Gastrocnemius medialis (tissue), 4 donors: ENCODE data around the gene HNRNPF.

Experiments used
- POLR2A ChIP-seq, 2 donors: fragments of 450-650 bp; IDR thresholded peaks; one replicate each; pipeline ENCODE4 v1.6.1; 2017; ENCODE audit warnings: antibody characterized with exemption in 2 of 2, mild to moderate bottlenecking in 2 of 2, moderate library complexity in 2 of 2
- TF ChIP-seq, protein P1 (sequence below), 5 experiments: fragments of 450-650 bp in 3 of 5; fragments of 200-600 bp in 2 of 5; sonication (generic) in 2 of 5; IDR thresholded peaks in 4 of 5; conservative IDR thresholded peaks in 1 of 5; 1 replicate in 4 of 5; 2 replicates in 1 of 5; pipeline ENCODE4 v1.5.1; 2016 to 2019; ENCODE audit warnings: antibody characterized with exemption in 5 of 5, mild to moderate bottlenecking in 3 of 5, moderate library complexity in 3 of 5

- TF ChIP-seq, protein P1, sequence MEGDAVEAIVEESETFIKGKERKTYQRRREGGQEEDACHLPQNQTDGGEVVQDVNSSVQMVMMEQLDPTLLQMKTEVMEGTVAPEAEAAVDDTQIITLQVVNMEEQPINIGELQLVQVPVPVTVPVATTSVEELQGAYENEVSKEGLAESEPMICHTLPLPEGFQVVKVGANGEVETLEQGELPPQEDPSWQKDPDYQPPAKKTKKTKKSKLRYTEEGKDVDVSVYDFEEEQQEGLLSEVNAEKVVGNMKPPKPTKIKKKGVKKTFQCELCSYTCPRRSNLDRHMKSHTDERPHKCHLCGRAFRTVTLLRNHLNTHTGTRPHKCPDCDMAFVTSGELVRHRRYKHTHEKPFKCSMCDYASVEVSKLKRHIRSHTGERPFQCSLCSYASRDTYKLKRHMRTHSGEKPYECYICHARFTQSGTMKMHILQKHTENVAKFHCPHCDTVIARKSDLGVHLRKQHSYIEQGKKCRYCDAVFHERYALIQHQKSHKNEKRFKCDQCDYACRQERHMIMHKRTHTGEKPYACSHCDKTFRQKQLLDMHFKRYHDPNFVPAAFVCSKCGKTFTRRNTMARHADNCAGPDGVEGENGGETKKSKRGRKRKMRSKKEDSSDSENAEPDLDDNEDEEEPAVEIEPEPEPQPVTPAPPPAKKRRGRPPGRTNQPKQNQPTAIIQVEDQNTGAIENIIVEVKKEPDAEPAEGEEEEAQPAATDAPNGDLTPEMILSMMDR (IDR thresholded peaks at IDR 0.05 in 4 of 5, conservative IDR thresholded peaks at IDR 0.05 in 1 of 5), result no peak
- TF ChIP-seq POLR2A (IDR thresholded peaks at IDR 0.05), result no peak
Observed at GRCh38 chr10:43340101-43340500, 68.9 kb downstream of the HNRNPF start.
